ENCODE results near the gene DAAM1.

GRCh38 chr14:59305231-59305630 lies 116.8 kb downstream of the DAAM1 start:
- TF ChIP-seq CEBPB (IDR thresholded peaks at IDR 0.05) (no peak), CTCF (IDR thresholded peaks at IDR 0.05) (no peak), JUNB (IDR thresholded peaks at IDR 0.05) (no peak), POLR2A (IDR thresholded peaks at IDR 0.05; ENCODE audit: low read length) (no peak), HDAC2 (IDR thresholded peaks at IDR 0.05) (no peak), USF2 (IDR thresholded peaks at IDR 0.05) (no peak), MAX (IDR thresholded peaks at IDR 0.05) (no peak), EP300 (IDR thresholded peaks at IDR 0.05) (no peak), BCL3 (IDR thresholded peaks at IDR 0.05) (no peak), REST (IDR thresholded peaks at IDR 0.05) (no peak), POLR2AphosphoS2 (conservative IDR thresholded peaks at IDR 0.05; ENCODE audit: low read length) (no peak)

Measured in A549 (cell line).